Measurements from ENCODE around the gene PTPN9. TPM values are rescaled to one million over a fixed set of nuclear protein-coding genes. Genes with fewer than 3 reads are reported as not detected.

PTPN9 gene
- total and polyA plus RNA-seq, 10 of the 15 experiments (the other 5 are each of a cell fraction or from before 2014, with no cell fraction given): 7.8 to 29.1 (median 18.5) TPM

DNA sequence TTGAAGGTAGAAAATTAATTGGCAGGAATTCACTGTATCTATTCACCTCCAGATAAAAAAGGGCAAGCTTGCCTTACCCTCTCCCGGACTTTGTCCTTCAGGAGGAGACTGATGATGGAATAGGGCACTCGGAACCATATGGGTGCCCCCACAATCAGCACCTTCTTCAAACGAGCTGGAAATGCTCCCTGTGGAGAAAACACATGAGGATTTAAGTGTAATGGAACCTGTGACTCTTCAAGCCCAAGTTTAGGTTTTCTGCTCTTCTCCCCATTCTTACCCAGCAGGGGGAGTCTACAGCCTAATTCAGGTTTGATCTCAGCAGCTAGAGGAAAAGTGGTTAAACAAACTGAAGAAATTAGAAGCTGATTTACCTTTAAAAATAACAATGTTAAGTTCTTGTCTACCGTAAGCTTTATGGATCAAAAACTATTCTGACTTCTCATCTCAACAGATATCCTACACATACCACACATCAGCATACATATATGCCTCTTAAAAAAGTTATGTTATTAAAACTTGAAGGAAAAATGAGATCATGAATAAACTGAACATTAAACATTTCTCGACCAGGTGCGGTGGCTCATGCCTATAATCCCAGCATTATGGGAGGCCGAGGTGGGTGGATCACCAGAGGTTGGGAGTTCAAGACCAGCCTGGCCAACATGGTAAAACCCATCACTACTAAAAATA is 70.1 kb downstream of the PTPN9 start:
- no TSS peak for BruUV-seq (replicated peaks)
- no peak for TF ChIP-seq CEBPB (IDR thresholded peaks at IDR 0.05; ENCODE audit: borderline replicate concordance in 1 of 2, low read depth in 2 of 2, low read length in 2 of 2)
- TF ChIP-seq PAX8 (IDR thresholded peaks at IDR 0.05): no peak
- peak; percentile 64 for TF ChIP-seq RAD21 (IDR thresholded peaks at IDR 0.05; ENCODE audit: insufficient read depth, low read depth, low read length)
- no peak for TF ChIP-seq ZNF207 (IDR thresholded peaks at IDR 0.05; ENCODE audit: borderline replicate concordance)
- no peak for TF ChIP-seq ZBTB11 (CRISPR knock-in tag; IDR thresholded peaks at IDR 0.05)
- TF ChIP-seq KAT2A (conservative IDR thresholded peaks at IDR 0.05; ENCODE audit: control insufficient read depth, low read depth, low read length): no peak
- peak; percentile 65; the same call in 1 of the 2 replicates for TF ChIP-seq SMC3 (IDR thresholded peaks at IDR 0.05; ENCODE audit: borderline replicate concordance, low read length)
- no peak for TF ChIP-seq TBL1XR1 (IDR thresholded peaks at IDR 0.05; ENCODE audit: low read depth, low read length)
- TF ChIP-seq, protein P1, sequence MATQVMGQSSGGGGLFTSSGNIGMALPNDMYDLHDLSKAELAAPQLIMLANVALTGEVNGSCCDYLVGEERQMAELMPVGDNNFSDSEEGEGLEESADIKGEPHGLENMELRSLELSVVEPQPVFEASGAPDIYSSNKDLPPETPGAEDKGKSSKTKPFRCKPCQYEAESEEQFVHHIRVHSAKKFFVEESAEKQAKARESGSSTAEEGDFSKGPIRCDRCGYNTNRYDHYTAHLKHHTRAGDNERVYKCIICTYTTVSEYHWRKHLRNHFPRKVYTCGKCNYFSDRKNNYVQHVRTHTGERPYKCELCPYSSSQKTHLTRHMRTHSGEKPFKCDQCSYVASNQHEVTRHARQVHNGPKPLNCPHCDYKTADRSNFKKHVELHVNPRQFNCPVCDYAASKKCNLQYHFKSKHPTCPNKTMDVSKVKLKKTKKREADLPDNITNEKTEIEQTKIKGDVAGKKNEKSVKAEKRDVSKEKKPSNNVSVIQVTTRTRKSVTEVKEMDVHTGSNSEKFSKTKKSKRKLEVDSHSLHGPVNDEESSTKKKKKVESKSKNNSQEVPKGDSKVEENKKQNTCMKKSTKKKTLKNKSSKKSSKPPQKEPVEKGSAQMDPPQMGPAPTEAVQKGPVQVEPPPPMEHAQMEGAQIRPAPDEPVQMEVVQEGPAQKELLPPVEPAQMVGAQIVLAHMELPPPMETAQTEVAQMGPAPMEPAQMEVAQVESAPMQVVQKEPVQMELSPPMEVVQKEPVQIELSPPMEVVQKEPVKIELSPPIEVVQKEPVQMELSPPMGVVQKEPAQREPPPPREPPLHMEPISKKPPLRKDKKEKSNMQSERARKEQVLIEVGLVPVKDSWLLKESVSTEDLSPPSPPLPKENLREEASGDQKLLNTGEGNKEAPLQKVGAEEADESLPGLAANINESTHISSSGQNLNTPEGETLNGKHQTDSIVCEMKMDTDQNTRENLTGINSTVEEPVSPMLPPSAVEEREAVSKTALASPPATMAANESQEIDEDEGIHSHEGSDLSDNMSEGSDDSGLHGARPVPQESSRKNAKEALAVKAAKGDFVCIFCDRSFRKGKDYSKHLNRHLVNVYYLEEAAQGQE (IDR thresholded peaks at IDR 0.05; ENCODE audit: low read depth, low read length): no peak
- peak; percentile 50 to 54 (median 52); a peak in 5 of 6 replicates for TF ChIP-seq CTCF (IDR thresholded peaks at IDR 0.05 in 2 of 3, conservative IDR thresholded peaks at IDR 0.05 in 1 of 3; ENCODE audit: control insufficient read depth in 2 of 3, extremely low read depth in 1 of 3, insufficient read depth in 1 of 3, low read depth in 3 of 3, low read length in 3 of 3)
- no peak for TF ChIP-seq ZNF622 (IDR thresholded peaks at IDR 0.05)
- no peak for TF ChIP-seq FOS (IDR thresholded peaks at IDR 0.05; ENCODE audit: borderline replicate concordance, extremely low read depth, insufficient read length)

More for the DNA sequence above, 70.1 kb downstream of the PTPN9 start:
- ChIA-PET CTCF (interaction anchor here (0.5 to 2.1 kb wide), 17 partner anchors 11 to 840 kb away, joined by 3 to 20 read pairs (median 4); partner anchors contain the start of genes IMP3 and MAN2C1), POLR2A (interaction anchor here (1.0 kb wide), 1 partner anchor 53 kb away, joined by 3 read pairs; no protein-coding TSS in a partner anchor), RAD21 (ENCODE audit: unreplicated experiment) (interaction anchor here (0.9 to 1.5 kb wide), 3 partner anchors 117 to 177 kb away, joined by 3 to 11 read pairs (median 6); partner anchors contain the start of genes IMP3 and SNUPN), SMC1A (ENCODE audit: uncharacterized antibody, unreplicated experiment) (interaction anchor here (0.7 to 2.3 kb wide), 14 partner anchors 11 to 320 kb away, joined by 3 to 15 read pairs (median 4); partner anchors contain the start of genes IMP3 and SNUPN)
- no peaks in the 10 kb centered on the region for H3K27me3 ChIP-seq (replicated peaks in 1 of 2; ENCODE audit: control insufficient read depth in 2 of 2, insufficient read depth in 2 of 2, low read length in 1 of 2)
- no peaks in the 10 kb centered on the region for H3K9me3 ChIP-seq (replicated peaks; ENCODE audit: control insufficient read depth, insufficient read depth, low read length)
- no peak overlapping the region for H2AFZ ChIP-seq (ENCODE audit: control insufficient read depth, low read depth, low read length)
- H4K20me1 ChIP-seq (ENCODE audit: control insufficient read depth, insufficient read depth): no peaks in the 10 kb centered on the region
- 0 out of 3 replicates have a peak, but pooled peaks have one; percentile 31 for ATAC-seq
- 84% methylated on average over 7 of the region's 7 CpGs for WGBS (ENCODE audit: insufficient coverage, insufficient replicate concordance, low lambda C conversion rate, missing lambda C conversion rate)
- no peaks in the 10 kb centered on the region for H3K79me2 ChIP-seq (ENCODE audit: control insufficient read depth, insufficient read depth, low read length)
- H3K27ac ChIP-seq (ENCODE audit: control insufficient read depth, insufficient read depth): no peak overlapping the region
- H3K4me1 ChIP-seq (ENCODE audit: control insufficient read depth, insufficient read depth, low read length): no peaks in the 10 kb centered on the region
- no peak for FAIRE-seq
- DNase-seq (ENCODE audit: low read depth, low spot score): no peak
- no peak overlapping the region for H3K4me3 ChIP-seq
- H3K36me3 ChIP-seq (ENCODE audit: control insufficient read depth in 2 of 2, insufficient read depth in 2 of 2, low read length in 1 of 2): peaks cover 0 to 19% of the 10 kb centered on the region in 2 experiments; a peak in 2 of 4 replicates
- no peak overlapping the region for H3K9ac ChIP-seq (ENCODE audit: control insufficient read depth, insufficient read depth, low read length)
- intact Hi-C loops (cut with micrococcal nuclease; ENCODE audit: unreplicated experiment): loop anchor here (5.0 kb wide), 1 partner anchor 133 kb away; the partner anchor contains the start of gene IMP3
- no peak overlapping the region for H3K4me2 ChIP-seq (ENCODE audit: control insufficient read depth, insufficient read depth)
- in situ Hi-C loops (cut with MboI): no loop called here
